ENCODE measurements around the gene CSF1R.

CSF1R gene

DNA sequence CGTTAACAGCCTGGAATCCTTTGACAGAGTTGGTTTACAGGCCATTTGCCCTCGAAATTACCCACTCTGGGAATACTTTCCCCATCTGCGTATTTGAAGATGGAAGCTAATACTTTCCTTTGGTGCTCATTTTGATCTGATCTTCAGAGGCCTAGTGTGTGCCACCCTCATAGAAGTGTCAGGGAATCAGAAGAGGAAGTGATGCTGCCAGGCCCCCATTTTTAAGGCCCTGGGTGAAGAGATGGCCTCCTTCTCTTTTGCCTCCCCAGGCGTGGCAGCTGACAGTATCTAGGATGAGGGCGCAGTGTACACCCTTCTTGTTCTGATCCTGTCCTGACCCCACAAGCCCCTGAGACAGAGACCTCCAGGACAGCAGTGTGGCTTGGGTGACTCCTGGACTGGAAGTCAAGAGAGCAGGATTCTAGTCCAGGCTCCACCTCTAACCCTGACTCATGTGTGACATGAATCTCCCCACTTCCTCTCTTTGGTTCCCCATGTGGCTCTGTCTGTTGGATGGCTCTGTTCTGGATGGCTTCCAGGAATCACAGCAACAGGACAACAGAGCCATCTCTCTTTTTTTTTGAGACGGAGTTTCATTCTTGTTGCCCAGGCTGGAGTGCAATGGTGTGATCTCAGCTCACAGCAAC, 27.8 kb downstream of the CSF1R start:
- DNase-seq (ENCODE audit: low read depth, low spot score), result no peak
- ChIA-PET POLR2A (no interaction called here), CTCF (interaction anchor here (1.0 to 2.6 kb wide), 2 partner anchors 10 to 23 kb away, joined by 3 to 10 read pairs; no protein-coding TSS in a partner anchor)
- no peak overlapping the region for H3K4me3 ChIP-seq (ENCODE audit: low read depth, low read length)
- TF ChIP-seq, protein P1, sequence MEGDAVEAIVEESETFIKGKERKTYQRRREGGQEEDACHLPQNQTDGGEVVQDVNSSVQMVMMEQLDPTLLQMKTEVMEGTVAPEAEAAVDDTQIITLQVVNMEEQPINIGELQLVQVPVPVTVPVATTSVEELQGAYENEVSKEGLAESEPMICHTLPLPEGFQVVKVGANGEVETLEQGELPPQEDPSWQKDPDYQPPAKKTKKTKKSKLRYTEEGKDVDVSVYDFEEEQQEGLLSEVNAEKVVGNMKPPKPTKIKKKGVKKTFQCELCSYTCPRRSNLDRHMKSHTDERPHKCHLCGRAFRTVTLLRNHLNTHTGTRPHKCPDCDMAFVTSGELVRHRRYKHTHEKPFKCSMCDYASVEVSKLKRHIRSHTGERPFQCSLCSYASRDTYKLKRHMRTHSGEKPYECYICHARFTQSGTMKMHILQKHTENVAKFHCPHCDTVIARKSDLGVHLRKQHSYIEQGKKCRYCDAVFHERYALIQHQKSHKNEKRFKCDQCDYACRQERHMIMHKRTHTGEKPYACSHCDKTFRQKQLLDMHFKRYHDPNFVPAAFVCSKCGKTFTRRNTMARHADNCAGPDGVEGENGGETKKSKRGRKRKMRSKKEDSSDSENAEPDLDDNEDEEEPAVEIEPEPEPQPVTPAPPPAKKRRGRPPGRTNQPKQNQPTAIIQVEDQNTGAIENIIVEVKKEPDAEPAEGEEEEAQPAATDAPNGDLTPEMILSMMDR (IDR thresholded peaks at IDR 0.05; ENCODE audit: insufficient read depth, low read length, missing control alignments), result no peak

DNA sequence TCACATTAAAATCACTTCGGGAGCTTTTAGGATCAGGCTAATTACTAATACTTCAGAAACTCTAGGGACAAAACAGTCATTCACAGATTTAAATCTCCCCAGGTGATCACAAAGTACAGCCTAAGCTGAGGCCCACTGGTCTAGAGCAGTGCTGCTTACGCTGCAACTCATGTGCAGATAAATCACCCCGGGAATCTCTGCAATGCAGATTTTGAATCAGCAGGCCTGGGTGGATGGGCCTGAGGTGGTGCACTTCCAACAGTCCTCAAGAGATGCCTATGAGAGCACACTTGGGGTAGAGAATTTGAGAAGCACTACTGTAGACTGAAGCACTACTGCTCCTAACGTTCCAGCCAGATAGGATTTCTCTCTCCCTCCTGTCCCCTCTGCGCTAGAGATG, 28.4 kb downstream of the CSF1R start:
- ChIA-PET CTCF (interaction anchor here (1.0 to 2.6 kb wide), 2 partner anchors 10 to 22 kb away, joined by 3 to 10 read pairs; no protein-coding TSS in a partner anchor), POLR2A (no interaction called here)
- DNase-seq (ENCODE audit: low read depth, low spot score), result no peak
- TF ChIP-seq, protein P1 (IDR thresholded peaks at IDR 0.05; ENCODE audit: insufficient read depth, low read length, missing control alignments), result no peak
- H3K4me3 ChIP-seq (ENCODE audit: low read depth, low read length), result no peak overlapping the region

DNA sequence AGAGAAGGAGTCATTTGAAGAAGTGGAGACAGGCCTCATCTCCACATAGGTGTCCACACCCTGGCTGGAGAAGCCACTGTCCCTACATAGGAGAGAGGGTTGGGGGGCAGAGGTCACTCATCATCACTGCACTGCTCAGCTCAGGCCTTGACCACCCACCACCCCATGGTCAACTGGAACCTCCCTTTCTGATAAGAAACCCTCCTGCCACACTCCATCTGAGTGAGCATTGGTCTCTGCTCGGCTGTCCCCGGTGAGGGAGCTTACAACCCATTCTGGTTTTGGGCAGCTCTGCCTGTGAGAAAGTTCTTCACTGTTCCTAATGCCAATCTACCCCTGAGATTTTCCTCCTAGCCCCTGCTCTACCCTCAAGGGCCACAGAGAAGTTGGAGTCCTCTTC, 28.8 kb downstream of the CSF1R start:
- ChIA-PET CTCF (interaction anchor here (1.1 to 2.6 kb wide), 2 partner anchors 9 kb away, joined by 3 to 10 read pairs; no protein-coding TSS in a partner anchor), POLR2A (interaction anchor here (1.2 kb wide), 1 partner anchor 9 kb away, joined by 3 read pairs; no protein-coding TSS in a partner anchor)
- no peak for DNase-seq (ENCODE audit: low read depth, low spot score)
- no peak overlapping the region for H3K4me3 ChIP-seq (ENCODE audit: low read depth, low read length)
- TF ChIP-seq, protein P1 (IDR thresholded peaks at IDR 0.05; ENCODE audit: insufficient read depth, low read length, missing control alignments), result no peak

- no peak for DNase-seq (ENCODE audit: low read depth, low spot score)
- ChIA-PET POLR2A (interaction anchor here (0.8 to 1.2 kb wide), 2 partner anchors 10 to 21 kb away, joined by 3 read pairs; no protein-coding TSS in a partner anchor), CTCF (interaction anchor here (1.1 to 2.6 kb wide), 2 partner anchors 9 kb away, joined by 3 to 10 read pairs; no protein-coding TSS in a partner anchor)
- H3K4me3 ChIP-seq (ENCODE audit: low read depth, low read length), result no peak overlapping the region
- TF ChIP-seq, protein P1 (IDR thresholded peaks at IDR 0.05; ENCODE audit: insufficient read depth, low read length, missing control alignments), result no peak
Observed at GRCh38 chr5:150057052-150057451, 29.3 kb downstream of the CSF1R start.

DNA sequence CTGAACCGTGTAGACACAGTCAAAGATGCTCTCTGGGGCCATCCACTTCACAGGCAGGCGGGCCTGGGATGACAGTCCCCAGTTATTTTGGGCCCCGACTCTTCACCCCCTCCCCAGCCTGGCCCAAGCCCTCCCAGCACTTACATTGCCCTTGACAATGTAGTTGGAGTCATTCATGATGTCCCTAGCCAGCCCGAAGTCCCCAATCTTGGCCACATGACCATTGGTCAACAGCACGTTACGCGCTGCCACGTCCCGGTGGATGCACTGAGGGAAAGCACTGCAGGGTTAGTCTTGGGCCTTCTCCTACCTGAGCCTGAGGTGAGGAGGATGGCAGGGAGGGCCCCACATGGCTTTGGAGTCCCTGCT, 30.3 kb downstream of the CSF1R start:
- TF ChIP-seq, protein P1 (IDR thresholded peaks at IDR 0.05; ENCODE audit: insufficient read depth, low read length, missing control alignments), result no peak
- POLR2A ChIA-PET, result no interaction called here
- CTCF ChIA-PET, result no interaction called here

GRCh38 chr5:150055326-150056074, 30.9 kb downstream of the CSF1R start:
- ChIA-PET CTCF (interaction anchor here (1.0 kb wide), 1 partner anchor 12 kb away, joined by 3 read pairs; no protein-coding TSS in a partner anchor), POLR2A (no interaction called here)
- no peak overlapping the region for H3K4me3 ChIP-seq (ENCODE audit: low read depth, low read length)
- DNase-seq (ENCODE audit: low read depth, low spot score), result no peak
- TF ChIP-seq, protein P1 (IDR thresholded peaks at IDR 0.05; ENCODE audit: insufficient read depth, low read length, missing control alignments), result no peak

More for the DNA sequence above, 30.3 kb downstream of the CSF1R start:
- no peak overlapping the region for H3K4me3 ChIP-seq (ENCODE audit: low read depth, low read length)
- DNase-seq (ENCODE audit: low read depth, low spot score), result no peak

Measured in AG04449 (cell line).